Thoracic aorta (tissue), 2 donors: Measurements from ENCODE around the gene SPRR3. TPM values are rescaled to one million over a fixed set of nuclear protein-coding genes. Genes with fewer than 3 reads are reported as not detected.

Experiments used
- ATAC-seq: fragments of 150-250 bp; one replicate; pipeline ENCODE4 v1.8.0; 2017; ENCODE audit warnings: low read depth; ENCODE audit not compliant: insufficient number of reproducible peaks, low FRiP score
- DNase-seq: peaks from one replicate; pipeline ENCODE4 v3.0.0-alpha.2; 2020; ENCODE audit warnings: low spot score
- H3K27ac ChIP-seq, 2 donors: fragments of 200-600 bp; sonication (generic); 1 replicate in 1 of 2; 2 replicates in 1 of 2; pipeline ENCODE4 v1.5.1; 2016; ENCODE audit warnings: mild to moderate bottlenecking in 2 of 2, moderate library complexity in 2 of 2
- H3K27me3 ChIP-seq: fragments of 200-600 bp; sonication (generic); replicated peaks from 2 replicates; pipeline ENCODE4 v1.6.0; 2016; ENCODE audit warnings: mild to moderate bottlenecking; ENCODE audit not compliant: insufficient read depth
- H3K36me3 ChIP-seq: fragments of 200-600 bp; sonication (generic); one replicate; pipeline ENCODE4 v1.5.1; 2016
- H3K4me1 ChIP-seq, 2 donors: fragments of 200-600 bp; sonication (generic); 1 replicate in 1 of 2; 2 replicates in 1 of 2; pipeline versions ENCODE4 v1.5.1 to v1.6.0; 2016; ENCODE audit warnings: low read depth in 2 of 2, mild to moderate bottlenecking in 1 of 2; ENCODE audit not compliant: control insufficient read depth in 1 of 2
- H3K4me3 ChIP-seq: fragments of 200-600 bp; sonication (generic); 2 replicates; pipeline ENCODE4 v1.5.1; 2016; ENCODE audit warnings: mild to moderate bottlenecking
- H3K9me3 ChIP-seq: fragments of 200-600 bp; sonication (generic); 2 replicates; pipeline ENCODE4 v1.5.1; 2016
- total RNA-seq, 2 donors: library from RNA; depleted of rRNA; stranded (reverse); fragments of >200 nt; gene quantifications; one replicate each; pipeline versions ENCODE4 v1.1.0 to v1.2.3, GENCODE V29; 2016
- TF ChIP-seq, protein P1 (sequence below): fragments of 200-600 bp; sonication (generic); IDR thresholded peaks from one replicate; pipeline ENCODE4 v1.5.1; 2019; ENCODE audit warnings: antibody characterized with exemption

Gene SPRR3
- total RNA-seq, 2 donors from 2014 or later: not detected

DNA sequence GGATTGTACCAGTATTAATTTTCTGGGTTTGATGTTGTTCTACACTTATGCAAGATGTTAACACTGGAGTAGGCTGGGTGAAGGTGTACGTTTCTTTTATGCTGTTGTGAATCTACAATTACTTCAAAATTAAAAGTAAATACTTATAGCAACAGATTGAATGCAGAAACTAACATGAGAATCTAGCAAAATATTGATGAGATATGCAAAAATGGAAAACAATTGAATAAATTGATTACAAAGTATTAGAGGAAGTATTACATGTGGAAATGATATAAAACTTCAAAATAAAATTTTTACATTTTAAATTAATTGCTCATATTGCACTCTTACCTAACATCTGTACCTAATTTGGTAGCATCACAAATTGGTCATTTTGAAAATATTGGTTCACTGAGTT is 5.7 kb upstream of the SPRR3 start:
- DNase-seq: no peak
- Histone ChIP-seq H3K27ac (no peak overlapping the region), H3K4me1 (no peaks in the 10 kb centered on the region), H3K4me3 (no peak overlapping the region), H3K36me3 (no peaks in the 10 kb centered on the region), H3K9me3 (peaks cover 4% of the 10 kb centered on the region), H3K27me3 (no peaks in the 10 kb centered on the region)
- no peak for ATAC-seq
- TF ChIP-seq, protein P1, sequence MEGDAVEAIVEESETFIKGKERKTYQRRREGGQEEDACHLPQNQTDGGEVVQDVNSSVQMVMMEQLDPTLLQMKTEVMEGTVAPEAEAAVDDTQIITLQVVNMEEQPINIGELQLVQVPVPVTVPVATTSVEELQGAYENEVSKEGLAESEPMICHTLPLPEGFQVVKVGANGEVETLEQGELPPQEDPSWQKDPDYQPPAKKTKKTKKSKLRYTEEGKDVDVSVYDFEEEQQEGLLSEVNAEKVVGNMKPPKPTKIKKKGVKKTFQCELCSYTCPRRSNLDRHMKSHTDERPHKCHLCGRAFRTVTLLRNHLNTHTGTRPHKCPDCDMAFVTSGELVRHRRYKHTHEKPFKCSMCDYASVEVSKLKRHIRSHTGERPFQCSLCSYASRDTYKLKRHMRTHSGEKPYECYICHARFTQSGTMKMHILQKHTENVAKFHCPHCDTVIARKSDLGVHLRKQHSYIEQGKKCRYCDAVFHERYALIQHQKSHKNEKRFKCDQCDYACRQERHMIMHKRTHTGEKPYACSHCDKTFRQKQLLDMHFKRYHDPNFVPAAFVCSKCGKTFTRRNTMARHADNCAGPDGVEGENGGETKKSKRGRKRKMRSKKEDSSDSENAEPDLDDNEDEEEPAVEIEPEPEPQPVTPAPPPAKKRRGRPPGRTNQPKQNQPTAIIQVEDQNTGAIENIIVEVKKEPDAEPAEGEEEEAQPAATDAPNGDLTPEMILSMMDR: no peak

DNA sequence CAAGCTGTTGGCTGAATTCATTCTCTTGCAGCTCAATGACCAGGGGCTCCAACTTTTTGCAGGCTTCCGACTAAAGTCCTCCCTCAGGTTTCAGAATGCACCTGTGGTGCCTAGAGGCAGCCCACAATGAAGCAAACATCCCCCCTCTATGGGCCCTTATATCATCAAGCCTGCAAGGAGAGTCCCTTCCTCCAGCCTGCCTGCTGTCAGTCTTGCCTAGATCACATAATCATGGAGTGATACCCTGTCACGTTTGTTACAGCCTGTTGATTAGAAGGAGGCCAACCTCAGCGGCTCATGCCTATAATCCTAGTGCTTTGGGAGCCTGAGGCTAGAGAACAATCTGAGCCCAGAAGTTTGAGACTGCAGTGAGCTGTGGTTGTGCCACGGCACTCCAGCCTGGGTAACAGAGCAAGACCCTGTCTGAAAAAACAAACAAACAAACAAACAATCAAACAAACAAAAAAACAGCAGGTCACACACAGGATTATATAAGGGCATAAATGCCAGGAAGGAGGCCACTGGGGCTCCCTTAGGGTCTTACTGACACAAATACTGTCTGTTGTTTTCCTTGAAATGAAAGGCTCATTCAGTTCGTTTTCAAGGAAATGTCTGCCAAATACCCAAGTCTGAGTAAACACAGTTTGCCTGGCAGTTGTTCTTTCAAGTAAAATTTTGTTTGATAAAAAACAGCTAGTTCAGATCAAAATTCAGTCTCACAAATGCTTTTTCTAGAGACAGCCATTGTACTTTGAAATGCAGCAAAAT is 4.7 kb upstream of the SPRR3 start:
- ATAC-seq (no peak), DNase-seq (no peak)
- Histone ChIP-seq H3K27ac (no peak overlapping the region), H3K4me1 (no peaks in the 10 kb centered on the region), H3K9me3 (peaks cover 4% of the 10 kb centered on the region), H3K36me3 (no peaks in the 10 kb centered on the region), H3K4me3 (no peak overlapping the region), H3K27me3 (no peaks in the 10 kb centered on the region)
- TF ChIP-seq, protein P1: no peak

DNA sequence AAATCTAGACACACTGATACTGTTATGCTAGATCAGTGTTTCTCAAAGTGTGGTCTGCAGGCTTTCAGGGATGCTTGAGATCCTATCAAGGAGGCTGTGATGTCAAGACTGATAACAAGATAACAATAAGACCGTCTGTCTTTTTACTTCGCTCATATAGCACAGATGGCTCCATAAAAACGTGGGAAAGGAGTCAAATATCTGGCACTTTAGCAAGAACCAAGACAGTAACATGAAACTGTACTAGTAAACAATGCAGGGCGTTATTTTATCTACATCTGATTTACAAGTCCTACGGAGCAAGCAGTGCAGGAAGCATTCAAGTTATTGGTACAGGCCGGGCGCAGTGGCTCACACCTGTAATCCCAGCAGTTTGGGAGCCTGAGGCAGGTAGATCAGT is 3.6 kb upstream of the SPRR3 start:
- Histone ChIP-seq H3K27me3 (no peaks in the 10 kb centered on the region), H3K27ac (no peak overlapping the region), H3K4me1 (no peaks in the 10 kb centered on the region), H3K36me3 (no peaks in the 10 kb centered on the region), H3K4me3 (no peak overlapping the region), H3K9me3 (peaks cover 4% of the 10 kb centered on the region)
- DNase-seq (no peak), ATAC-seq (no peak)
- TF ChIP-seq, protein P1: no peak

DNA sequence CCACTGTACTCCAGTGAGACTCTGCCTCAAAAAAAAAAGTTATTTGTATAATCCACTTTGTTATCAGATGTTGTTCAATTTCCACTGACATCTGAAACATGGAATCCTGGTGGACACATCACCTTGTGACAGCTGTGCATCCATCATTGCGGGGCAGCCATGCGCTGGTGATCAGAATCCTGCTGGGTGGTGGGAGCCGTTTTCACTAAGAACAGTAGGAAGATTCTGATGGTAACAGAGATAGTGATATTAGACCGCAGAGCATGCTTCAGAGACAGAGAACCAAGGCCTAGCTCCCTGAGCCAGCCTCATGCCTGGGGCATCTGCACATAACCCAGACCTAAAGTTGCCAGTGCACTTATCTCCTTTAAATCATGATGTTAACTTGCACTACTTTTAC is 3.1 kb upstream of the SPRR3 start:
- no peak overlapping the region for H3K27ac ChIP-seq
- no peak for ATAC-seq
- H3K4me3 ChIP-seq: no peak overlapping the region
- TF ChIP-seq, protein P1: no peak
- DNase-seq: no peak
- H3K9me3 ChIP-seq: peaks cover 4% of the 10 kb centered on the region
- no peaks in the 10 kb centered on the region for H3K36me3 ChIP-seq
- no peaks in the 10 kb centered on the region for H3K27me3 ChIP-seq
- H3K4me1 ChIP-seq: no peaks in the 10 kb centered on the region

DNA sequence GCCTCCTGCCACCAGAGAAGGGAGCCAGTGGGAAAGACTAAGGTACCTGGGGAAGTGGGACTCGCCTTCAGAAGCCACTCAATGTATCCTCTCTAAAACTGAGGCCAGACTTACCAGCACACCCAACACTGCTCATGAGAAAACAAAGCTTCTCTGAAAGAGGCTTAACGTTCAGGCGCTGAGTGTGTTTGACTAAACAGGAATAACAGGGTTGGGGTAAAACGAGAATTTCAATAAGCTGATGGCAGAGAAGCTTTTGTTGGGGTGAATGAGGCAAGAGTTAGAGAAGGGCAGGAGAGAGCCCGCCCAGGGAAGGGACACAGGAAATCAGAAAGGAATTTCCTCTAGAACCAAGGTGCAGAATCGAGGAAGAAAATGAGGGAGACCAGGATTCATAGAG is 1.7 kb upstream of the SPRR3 start:
- ATAC-seq: no peak

More for the DNA sequence above, 1.7 kb upstream of the SPRR3 start:
- Histone ChIP-seq H3K27ac (no peak overlapping the region), H3K4me1 (no peaks in the 10 kb centered on the region), H3K4me3 (no peak overlapping the region), H3K27me3 (no peaks in the 10 kb centered on the region), H3K9me3 (peaks cover 4% of the 10 kb centered on the region), H3K36me3 (no peaks in the 10 kb centered on the region)
- TF ChIP-seq, protein P1: no peak
- no peak for DNase-seq
